Hematopoietic multipotent progenitor cell (in vitro differentiated cells): ENCODE data around the gene PARG. TPM values are rescaled to one million over a fixed set of nuclear protein-coding genes. Genes with fewer than 3 reads are reported as not detected.
"Not testable (repeated sequence)": the region's sequence is repeated elsewhere in the genome, so short reads cannot be mapped to it uniquely, and the experiment has no call there.

ENCODE experiments used
- DNase-seq, 3 donors: peaks; one replicate each; pipeline ENCODE4 v3.0.0-alpha.2; 2011 to 2015; ENCODE audit warnings: low read depth in 2 of 3, low spot score in 2 of 3
- total RNA-seq: library from RNA; depleted of rRNA; stranded (reverse); fragments of >200 nt; gene quantifications from one replicate; pipeline ENCODE4 v1.2.3, GENCODE V29; 2012

The PARG gene
- total RNA-seq, 1 donor = 19.7 TPM

DNA sequence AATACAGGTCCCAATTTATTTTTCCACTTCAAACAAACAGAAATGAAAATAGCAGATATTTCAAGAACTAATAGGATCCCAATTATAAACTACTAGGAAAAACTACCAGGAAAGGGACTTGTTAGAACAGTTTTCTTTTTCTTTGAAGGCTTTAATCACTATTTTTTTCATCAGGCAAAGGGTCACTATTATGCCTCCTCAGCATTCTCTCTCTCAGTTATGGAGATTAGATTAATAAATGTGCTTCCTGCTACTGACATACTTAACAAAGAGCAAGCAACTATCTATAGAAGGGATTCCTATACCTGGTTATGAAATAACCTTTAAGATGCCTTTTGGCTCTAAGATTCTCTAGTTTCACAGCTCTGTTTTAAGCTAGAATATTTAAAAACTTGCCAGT, 108.7 kb downstream of the PARG start:
- no peak for DNase-seq

DNA sequence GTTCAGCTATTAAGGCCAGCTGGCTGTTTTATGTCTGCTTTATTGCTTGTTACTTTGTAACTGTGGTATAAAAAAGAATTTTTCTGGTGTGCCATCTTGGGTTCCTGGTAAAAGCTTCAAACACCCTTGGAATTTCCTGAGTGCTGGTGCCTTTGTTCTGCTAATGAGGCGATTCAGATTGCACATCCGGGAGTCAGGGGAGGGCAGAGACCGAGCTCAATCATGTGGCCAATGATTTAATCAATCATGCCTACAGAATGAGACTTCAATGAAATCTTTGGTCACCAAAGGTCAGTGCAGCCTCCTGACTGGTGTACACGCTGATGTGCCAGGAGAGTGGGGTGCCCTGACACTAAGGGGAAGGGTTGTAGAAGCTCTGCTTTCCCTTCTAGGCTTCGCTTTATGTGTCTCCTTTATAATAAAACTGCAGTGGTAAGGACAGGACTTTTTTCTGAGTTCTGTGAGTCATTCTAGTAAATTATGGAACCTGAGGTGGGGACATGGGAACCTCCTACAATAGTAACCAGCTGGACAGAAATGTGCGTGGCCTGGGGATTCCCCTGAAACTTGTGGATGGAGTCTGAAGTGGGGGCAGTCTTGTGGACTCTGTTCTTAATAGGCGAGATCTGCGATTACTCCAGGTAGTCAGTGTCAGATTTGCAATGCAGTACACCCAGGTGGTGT, 110.3 kb downstream of the PARG start:
- no peak for DNase-seq

DNA sequence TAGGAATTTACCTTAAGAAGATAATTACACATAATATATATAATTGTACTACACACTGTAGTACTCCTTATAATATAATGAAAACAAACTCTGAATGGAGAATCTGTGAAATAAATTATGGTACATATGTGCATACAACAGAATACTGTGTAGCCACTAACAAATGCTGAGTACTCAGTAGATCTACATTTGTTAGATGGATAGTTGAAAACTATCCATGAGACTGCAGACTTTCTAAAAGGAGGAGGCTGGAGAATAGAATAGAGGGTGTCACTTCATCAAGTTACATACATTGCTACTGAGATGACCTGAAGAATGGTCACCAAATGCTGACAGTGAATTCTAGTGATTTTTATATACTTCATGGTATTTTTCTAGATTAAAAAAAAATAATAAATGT, 111.0 kb downstream of the PARG start:
- DNase-seq = no peak

DNA sequence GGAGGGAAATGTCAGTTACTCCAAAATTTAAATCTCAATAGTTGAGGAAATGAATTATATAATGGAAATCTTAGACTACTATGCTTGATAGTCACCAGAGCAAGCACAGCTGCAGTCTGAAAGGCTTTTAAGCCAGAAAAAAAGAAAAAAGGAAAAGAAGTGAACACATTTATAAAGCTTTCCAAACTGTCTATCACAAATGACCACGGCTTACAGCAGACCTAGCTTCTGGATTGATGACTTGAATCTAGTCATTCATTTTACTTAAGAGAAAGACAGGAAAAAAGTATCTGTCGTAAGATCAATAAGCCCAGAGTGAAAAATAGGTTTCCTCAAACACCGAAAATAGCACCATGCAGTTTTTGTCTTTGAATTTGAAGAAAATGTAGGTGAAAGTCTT, 111.8 kb downstream of the PARG start:
- DNase-seq = no peak

DNA sequence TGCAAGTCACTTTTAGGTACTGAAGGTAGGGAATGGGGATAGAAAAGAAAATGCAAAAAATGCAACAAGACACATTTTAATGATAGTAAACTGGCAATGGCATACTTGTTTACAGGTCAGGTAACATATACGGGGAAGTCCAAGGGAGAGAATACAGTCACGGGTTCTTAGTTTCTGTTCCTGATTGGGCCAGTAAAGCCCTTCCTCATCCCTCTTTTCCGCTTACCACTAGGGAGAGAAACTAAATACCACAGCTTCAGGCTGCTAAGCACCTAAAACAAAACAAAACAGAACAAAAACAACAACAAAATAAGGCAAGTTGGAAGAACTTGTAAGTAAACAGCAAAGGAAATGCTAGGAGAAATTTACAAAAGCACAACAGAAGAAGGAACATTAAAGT, 114.5 kb downstream of the PARG start:
- DNase-seq = no peak

DNA sequence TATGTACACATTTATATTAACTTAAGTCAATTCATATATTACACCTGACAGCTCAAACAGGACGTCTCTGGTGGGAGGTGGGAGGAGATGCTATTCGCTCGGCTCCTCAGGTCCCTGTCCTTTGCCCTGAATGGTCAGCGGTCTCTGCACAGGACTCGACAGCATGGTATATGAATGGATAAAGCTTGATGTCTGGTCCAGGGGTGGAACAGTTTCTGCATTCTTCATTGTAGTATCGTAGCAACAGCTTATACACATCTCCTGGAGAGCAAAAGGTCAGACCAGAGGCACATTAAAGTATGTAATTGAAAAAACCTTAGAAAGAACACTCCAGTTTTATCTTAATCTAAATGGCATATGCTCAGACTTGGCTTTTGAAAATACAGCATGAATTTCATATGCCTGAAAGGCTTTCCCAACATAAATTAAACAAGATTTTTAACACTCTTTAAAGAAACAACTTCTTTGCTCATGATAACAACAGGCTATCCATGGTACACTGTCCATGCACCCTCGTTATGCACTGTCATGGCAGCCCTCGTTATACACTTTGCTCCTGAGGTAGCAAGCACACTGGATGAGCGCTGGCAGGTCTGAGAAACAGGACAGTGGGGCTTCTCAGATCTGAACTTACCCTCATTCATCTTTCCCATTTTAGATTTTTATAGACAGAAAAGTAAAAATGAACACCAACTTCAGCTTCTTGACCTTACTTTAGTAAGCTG, 122.4 kb downstream of the PARG start:
- no peak for DNase-seq

DNA sequence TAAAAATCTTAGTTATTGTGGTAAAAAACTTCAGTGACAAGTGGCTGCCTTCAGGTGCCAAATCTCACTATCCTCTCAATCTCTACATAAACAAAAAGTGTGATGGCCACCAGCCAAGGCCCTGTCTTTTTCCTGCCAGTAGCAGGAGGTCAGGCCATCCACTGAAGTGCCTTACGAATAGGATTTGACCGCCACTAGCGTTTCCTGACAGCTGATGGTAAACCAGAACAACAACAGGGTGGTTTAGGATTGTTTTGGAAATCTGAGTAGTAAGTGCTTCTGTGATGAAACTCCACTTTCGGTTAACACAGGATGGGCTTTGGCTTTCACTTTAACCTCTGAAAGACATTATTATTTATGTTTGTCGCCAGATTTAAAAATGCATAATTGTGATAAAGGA, 124.0 kb downstream of the PARG start:
- no peak for DNase-seq

DNA sequence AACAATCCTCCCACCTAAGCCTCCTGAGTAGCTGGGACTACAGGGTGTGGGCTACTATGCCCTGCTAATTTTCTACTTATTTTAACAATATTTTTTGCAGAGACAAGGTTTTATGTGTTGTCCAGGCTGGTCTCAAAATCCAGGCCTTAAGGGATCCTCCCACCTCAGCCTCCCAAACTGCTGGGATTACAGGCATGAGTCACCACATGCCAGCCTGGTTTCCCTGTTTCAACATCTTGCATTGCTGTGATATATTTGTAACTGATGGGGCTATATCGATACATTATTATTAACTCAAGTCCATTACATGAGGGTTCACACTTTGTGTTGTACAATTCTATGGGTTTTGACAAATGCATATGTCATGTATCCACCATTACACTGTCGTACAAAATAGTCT, 137.8 kb downstream of the PARG start:
- DNase-seq = no peak

DNA sequence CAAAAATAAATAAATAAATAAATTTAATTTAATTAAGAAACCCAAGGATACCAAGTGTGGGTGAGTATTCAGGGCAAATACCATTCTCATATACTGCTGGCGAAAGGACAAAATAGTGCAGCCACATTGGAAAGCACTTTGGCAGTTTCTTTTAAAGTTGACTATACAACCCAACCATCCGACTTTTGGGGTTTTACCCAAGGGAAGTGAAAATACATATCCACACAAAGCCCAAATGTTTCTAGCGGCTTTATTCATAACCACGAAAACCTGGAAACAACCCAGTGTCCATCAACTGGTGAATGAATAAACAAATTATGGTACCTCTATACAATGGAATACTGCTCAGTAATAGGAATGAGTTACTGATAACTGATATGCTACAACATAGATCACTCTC, 143.6 kb downstream of the PARG start:
- DNase-seq = no peak

DNA sequence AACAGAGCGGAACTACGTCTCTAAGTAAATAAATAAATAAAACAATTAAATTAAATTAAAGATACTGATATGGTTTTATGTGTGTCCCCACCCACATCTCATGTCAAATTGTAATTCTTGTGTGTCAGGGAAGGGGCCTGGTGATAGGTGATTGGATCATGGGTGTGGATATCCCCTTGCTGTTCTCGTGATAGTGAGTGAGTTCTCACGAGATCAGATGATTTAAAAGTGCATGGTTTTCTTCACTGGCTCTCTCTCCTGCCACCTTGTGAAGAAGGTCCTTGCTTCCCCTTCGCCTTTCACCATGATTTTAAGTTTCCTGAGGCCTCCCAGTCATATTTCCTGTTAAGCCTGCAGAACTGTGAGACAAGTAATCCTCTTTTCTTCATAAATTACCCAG, 150.7 kb downstream of the PARG start:
- DNase-seq = no peak

DNA sequence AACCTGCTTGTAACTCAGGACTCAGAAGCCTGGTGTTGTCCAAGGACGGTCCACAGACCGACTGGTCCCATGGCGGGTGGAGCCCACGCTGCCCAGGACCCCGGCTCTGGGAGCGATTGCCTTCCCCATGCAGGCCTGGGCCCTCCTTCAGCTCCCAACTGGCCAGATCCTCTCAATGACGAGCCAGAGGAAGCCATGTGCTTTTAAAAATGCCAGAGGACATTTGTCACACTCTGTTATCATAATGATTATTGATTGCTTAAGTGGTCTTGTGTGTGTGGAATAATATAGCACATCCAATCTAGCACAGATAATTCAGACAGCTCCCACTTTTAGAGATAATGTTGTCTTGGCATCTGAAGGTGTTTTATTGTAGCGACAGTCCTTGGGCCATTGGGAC, 157.1 kb downstream of the PARG start:
- no peak for DNase-seq

DNA sequence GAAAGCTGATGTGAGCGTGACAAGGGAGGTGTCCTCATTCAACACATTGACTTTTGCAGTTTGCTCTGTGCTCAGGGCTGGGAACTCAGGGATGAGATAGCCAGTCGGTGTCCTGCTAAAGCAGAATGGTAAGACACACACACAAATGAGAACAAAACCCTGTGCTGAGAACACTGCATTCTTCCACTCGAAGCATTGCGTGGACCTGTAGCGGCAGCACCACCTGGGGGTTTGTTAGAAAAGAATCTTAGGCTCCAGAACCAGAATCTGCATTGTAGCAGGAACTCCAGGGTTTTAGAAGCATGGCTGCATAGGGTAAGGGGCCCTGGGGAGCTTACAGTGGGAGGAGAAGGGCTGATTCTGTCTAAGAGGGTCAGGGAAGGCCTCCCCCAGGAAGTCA, 158.2 kb downstream of the PARG start:
- DNase-seq = no peak

DNA sequence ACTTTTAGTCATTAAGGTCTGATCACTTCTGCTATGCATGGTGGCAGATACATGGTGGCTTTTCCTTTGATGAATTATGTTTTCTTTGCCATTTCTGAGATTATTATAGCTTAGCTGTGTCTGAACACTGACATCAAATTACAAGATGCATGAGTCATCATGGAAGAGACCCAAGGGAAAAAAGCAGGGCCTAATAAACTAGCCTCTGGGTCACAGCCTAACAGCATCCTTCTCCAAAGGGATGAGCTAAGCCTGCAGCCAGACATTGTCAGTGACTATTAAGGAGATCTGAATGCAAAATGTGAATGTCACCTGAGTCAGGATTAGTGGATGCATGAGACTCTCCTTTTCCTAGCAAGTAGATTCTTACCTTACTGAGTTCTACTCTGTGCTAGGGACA, 160.6 kb downstream of the PARG start:
- DNase-seq = no peak

DNA sequence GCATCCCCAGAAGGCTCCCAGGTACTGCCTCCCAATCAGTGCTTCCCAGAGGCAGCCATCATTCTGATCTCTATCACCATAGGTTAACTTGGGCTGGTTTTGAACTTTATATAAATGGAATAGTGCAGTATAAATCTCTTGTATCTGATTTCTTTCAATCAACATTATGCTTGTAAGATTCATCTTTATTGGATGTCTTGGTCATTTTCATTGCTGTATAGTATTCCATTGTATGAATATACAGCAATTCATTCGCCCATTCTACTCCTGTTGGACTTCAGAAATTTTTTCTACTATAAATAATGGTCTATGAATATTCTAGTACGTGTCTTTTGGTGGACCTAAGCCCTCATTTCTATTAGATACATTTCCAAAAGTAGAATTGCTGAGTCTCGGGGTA, 163.6 kb downstream of the PARG start:
- DNase-seq = no peak

DNA sequence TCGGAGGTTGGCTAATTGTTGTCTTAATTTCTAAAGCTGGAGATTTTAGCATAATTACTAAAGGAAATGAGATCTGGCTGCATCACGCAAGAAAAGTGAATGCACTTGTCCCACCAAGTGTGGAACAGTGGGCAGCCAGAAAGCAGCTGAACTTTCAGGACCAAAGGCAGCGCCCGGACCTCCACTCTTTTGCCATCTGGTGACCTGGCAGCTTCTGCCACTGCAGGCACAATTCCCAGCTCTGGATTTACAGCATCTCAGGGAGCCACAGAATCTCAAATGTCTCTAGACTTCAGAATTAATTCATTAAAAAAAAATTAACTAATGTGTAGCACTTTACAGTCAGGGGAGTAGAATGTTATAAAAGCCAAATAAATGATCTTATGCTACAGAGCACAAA, 165.0 kb downstream of the PARG start:
- no peak for DNase-seq

DNA sequence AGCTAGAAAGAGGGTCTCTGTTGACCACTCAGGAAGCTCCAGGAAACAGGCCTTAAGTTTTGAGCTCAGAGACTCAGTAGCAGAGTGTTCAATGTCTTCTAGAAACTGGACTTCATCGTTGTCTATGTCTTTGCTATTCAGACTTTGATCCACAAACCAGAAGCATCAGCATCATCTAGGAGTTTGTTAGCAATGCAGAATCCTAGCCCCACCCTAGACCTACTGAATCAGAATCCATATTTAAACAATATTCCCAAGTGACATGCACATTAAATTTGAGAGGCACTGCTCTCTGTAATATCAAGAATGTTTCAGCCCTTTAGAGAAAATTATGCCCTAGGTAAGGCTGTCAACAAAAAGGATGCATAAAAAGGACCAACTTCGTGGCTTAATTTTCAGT, 166.8 kb downstream of the PARG start:
- DNase-seq = no peak

DNA sequence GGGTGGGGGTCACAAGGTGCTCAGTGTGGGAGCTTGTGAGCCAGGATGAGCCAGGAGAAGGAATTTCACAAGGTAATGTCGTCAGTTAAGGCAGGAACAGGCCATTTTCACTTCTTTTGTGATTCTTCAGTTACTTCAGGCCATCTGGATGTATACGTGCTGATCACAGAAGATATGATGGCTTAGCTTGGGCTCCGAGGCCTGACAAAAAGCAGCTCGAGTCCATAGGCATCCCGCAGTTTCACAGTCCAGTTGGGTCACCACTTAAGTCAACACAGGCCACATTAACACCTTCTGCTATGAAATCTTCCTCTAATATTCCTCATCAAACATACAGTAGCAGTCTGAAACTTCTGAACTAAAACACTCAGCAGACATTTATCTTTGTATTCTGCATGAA, 168.9 kb downstream of the PARG start:
- DNase-seq = not testable (repeated sequence)

DNA sequence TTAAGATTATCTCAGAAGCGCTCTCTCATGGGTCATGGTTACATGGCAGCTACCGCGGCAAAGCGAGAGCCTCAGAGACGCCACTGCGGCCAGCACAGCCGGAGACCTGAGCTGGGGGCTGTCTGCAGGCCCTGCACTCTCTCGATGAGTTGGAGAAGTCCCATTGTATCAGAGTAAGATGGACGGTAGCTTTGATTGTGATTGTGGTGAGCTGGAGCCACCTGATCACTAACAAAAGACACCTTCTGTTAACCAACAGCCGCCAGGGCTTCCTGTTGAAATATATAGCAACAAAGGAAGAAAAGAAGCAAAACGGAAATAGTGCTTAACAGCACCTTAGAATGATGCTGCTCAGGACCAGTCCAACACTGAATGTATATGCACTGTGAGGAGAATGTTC, 170.8 kb downstream of the PARG start:
- DNase-seq = not testable (repeated sequence)

DNA sequence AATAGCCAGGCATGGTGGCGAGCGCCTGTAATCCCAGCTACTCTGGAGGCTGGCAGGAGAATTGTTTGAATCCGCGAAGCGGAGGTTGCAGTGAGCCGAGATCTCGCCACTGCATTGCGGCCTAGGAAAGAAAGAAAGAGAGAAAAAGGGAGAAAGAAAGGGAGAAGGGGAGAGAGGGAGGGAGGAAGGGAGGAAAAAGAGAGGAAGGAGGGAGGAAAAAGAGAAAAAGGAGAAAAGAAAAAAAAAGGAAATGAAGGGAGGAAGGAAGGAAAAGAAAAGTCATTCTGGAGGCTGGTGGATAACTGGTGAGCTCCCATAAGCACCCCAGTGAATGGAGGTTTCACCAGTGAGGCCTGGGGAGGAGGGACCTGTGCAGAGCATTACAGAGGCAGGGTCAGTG, 172.1 kb downstream of the PARG start:
- no peak for DNase-seq

DNA sequence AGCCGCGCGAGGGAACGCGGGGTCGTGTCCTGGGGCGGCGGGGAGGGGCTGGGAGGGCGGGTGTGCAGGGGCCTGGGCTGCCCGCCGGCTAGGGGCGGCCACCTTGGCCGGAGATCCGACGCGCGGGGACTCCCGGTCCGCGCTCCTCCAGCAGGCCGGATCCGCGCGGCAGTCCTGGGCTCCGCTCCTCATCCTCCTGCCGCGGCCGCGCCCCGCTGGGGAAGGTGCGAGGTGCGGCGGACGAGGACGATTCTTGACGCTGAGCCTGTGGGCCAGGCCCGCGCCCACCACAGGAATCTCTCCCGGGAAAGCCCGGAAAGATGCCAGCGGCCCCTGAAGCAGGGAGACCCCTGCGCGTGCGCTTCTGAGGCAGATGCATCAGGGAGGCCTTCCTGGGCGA, 173.1 kb downstream of the PARG start:
- DNase-seq = no peak

DNA sequence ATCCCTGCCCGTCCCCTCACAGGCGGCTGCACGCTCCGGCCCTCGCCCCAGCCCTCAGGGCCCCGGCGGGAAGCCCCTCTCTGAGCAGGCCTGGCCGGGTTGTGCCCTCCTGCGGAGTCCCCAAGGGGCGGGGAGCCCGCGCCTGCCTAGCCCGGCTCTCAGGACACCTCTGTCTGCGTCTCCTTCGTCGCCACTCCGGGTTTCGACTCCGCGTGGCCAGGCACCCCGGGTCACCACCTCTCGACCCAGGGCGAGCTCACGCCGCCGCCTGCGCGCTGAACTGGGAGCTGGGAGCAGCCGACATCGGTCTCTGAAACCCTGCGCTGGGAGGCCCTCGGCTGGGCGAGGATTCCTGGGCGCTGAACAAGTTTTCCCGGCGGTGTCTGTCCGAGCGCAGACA, 173.5 kb downstream of the PARG start:
- no peak for DNase-seq
